HG03060 (cell line): ENCODE data around the gene FBLN5.
A peak's percentile ranks its signal among the peaks of the same experiment; 100 is the strongest.

Experiments
- ATAC-seq: cut with Tn5 transposase; IDR thresholded peaks from one replicate; pipeline ENCODE4 v1.9.1; 2021; ENCODE audit warnings: low read depth, moderate number of reproducible peaks; ENCODE audit not compliant: unreplicated experiment

The FBLN5 gene, protein sequence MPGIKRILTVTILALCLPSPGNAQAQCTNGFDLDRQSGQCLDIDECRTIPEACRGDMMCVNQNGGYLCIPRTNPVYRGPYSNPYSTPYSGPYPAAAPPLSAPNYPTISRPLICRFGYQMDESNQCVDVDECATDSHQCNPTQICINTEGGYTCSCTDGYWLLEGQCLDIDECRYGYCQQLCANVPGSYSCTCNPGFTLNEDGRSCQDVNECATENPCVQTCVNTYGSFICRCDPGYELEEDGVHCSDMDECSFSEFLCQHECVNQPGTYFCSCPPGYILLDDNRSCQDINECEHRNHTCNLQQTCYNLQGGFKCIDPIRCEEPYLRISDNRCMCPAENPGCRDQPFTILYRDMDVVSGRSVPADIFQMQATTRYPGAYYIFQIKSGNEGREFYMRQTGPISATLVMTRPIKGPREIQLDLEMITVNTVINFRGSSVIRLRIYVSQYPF

DNA sequence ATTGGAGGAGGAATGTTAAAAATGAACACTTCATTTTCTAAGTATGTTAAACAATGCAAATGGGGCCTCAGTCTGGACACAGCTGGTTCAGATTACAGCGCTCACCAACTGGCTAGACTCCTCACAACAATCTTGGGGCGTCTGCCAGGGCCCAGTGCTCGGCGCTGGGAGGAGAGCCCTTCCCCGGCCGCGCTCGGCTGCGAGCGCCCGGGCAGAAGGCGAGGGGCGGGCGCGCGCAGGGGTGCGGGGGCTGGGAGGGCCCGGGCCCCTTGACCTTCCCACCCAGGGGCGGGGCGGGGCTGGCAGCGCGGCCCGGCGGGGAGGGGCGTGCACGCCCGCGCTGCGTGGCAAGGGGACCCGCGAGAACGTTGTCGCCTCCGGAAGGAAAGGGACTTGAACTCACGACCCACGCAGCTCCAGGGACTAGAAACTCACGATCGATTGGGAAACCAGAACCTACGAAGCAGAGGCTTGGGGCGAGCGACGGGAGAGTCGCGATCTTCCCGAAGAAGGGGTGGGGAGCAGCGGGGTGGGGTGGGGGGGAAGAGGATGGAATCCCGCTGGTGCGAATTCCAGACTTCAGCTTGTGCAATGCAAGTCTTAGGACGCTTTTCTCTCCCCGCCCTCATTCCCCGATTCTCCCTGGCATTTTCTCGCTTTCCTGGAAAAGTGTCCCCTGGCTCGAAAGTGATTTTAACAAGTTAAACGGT is at the start of gene FBLN5:
FBLN5 (minus strand) TSS at position 220 of the 710 bp plus-strand sequence. CDS start 465 bp downstream, outside the sequence.
- no peak for ATAC-seq

DNA sequence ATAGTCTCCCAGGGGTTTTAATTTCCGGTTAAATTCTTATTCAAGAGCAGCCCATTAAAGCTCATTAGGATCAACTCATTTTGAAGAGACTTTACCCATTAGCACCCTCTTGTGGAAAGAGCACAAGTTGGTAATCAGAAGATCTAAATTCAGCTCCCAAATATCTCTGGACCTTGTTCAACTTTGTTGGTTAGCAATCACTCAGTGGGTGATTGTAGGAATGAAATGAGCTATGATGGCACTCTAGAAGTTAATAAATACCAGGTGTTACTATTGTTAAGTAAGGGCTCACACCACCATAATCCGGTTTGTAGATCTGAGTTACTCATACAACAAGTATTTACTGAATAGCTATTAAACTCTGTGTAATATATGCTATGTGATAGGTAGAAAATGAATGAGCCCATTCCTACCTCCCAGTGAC is 49.5 kb upstream of the FBLN5 start:
- no peak for ATAC-seq

DNA sequence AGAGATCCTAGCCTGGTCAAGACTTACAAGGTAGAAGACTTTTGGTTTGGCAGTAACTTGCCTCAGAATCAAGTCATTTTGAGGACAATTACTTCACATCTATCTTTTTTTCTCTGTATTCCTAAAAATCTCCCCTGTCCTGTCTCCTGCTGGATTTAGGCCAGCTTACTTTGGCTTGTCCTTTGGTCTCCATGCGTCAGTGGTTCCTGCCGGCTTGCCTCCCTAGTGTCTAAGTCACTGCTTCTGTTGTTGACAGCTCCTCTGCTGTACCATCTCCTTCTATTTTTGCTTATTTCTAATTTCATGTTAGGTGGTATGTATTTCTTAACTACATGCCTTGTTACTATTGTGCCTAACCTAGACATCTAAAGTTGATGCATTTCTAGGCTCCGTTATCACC is 39.7 kb upstream of the FBLN5 start:
- ATAC-seq: no peak

DNA sequence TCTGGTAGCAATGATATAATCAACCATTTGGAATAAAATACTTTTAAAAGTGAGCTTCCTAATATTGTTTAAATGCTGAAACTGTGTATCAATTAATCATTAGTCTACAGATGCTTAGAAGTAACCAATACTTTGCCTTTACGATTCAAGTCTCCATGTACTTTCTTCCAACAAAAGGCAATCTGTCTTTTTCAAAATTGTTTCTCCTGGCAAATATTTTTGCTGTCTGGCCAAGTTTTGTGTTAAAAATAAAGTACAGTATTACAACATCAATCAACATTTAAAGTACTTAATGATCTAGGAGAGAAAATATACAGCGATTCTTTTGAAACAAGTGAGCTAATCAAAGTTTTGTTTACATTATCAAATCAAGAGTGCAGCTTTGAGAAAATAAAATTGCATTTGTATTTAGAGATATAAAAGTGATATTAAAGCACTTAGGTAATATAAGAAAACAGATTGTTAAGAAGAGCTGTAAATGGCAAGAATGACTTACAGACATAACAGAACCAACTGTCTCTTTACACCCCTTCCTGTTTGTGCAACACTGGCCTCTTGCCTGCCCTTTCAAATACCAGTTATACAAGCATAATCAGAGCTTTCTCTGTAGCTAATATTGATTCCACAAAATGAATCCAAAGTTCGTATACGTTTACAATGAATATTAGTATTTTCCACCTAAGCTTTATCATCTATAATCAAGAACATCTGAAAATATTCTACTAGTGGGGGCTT is 38.2 kb upstream of the FBLN5 start:
- no peak for ATAC-seq

DNA sequence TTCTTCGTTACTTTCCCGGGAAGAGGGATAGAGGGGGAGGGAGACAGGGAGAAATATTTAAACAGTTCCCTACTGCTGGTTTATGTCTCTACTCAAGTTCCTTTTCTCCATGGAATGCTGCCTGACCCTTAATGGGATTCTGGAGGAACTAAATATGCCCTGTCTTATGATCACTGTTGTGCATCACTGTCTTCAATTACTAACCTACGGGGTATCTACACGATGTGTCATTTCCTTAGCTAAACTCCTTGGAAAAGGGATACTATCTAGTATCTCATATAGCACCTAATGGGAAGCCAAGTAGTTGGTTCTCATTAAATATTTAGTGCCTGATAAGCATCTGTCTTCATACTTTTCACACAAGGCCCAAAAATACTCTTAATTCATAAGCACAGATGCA is 37.5 kb upstream of the FBLN5 start:
- no peak for ATAC-seq

DNA sequence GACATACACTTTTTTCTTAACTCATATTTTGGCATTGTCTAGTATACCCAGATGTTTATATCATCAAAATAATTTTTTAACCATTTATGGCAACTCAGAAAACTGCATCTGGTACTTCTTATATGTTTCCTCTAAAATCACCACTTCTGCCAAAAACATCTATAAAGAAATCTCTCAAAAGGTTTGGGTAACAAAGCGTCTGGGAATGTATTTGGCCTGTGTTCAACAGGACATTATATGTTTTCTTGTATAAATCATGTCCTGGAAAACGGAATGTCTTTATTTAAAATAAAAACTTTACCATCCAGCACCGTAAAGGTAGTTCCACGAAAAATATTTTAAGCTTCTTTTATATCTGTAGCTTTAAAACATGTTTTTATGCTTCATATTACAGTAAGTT is 36.1 kb upstream of the FBLN5 start:
- no peak for ATAC-seq

DNA sequence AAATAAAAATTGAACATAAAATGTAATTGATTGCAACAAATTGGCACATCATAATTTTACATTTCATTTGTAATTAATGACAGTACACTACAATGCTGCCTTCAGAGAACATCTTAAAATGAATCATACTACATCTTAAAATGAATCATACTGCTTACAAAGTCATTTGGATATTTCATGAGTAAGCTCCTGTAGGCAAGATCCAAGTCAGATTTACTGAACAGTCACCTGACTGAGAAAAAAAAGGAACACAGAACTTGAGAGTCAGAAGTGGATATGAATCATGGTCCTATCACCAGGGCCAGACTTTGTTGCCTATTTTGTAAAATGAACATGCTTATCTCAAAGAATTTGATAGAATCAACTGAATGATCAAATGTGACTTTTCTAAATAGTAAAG is 32.7 kb upstream of the FBLN5 start:
- ATAC-seq: peak; percentile 81

DNA sequence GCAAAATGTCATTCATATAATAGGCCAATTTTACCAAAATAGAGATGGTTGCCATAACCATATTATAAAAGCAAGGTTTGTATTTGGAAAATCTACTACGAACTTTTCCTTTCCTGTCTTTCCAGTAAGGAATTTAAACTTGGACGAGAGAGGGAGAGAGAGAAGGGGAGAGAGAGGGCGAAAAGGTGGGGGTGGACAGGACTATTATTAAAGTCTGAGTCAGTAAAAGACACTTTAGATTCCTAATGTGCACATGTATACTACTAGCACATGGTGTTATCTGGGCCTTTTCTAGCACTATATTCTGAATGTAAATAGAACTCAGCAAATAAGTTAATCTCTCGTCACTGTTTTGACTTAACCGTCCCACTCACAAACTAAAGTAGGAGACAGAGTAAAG is 30.4 kb upstream of the FBLN5 start:
- no peak for ATAC-seq

DNA sequence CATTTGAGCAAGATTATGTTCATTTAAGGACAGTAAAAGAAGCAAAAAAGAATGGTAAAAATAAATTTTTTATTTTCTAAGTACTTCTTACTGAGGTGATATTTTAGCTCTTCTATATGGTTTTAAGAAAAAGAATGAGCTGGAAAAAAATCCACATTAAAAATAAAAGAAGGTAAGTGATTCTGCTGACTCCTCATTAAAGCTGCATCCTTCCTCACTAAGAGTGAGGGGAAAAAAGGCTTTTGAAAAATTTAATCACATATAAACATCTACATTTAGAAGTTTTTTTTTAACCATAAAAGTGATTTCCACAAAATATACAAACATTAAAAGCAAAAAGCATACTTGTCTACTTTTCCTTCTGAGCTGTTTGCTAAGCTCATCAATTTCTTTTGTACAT is 28.3 kb upstream of the FBLN5 start:
- no peak for ATAC-seq

DNA sequence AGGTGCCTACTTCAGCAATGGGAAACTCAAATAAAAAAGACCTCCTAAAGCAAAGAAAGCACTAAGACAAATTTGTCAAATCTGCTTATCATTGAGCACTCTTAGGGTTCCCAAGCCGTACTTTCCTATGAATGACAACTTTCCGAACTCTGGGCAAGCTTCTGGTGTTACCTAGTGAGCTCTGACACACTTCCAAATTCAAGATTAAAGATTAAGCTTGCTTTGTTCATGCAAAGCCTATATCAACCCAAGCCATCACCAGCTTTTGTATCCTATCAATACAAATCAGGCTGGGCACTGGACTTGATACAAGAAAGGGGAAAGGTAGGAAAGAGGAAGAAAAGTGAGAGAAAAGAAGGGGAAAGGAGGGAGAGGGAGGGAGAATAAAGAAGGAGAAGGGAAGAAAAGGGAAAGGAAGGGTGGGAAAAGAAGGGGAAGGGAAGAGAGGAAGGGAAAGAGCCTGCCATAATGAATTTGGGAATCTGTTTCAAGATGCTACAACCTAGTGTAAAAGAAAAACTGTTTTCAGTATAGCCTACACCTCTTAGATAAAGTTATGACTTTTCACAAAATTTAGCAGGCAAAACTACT is 23.8 kb upstream of the FBLN5 start:
- no peak for ATAC-seq

DNA sequence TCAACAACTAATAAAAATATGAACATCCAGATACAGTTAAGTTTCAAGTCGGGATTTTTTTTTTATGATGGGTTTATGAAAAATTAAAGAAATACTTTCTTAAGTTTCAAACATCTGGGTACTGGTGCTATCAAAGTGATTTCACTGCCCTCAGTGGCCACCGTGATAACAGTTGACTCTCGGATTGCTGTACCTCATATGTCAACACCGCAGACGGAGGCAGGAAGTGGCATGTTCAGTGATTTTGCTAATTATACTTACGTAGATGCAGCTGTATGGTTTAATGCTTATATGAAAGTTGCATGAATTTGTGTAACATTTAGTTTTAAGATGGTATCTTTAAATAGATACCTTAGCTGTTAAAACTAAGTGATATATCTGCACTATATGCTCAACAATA is 20.8 kb upstream of the FBLN5 start:
- no peak for ATAC-seq

DNA sequence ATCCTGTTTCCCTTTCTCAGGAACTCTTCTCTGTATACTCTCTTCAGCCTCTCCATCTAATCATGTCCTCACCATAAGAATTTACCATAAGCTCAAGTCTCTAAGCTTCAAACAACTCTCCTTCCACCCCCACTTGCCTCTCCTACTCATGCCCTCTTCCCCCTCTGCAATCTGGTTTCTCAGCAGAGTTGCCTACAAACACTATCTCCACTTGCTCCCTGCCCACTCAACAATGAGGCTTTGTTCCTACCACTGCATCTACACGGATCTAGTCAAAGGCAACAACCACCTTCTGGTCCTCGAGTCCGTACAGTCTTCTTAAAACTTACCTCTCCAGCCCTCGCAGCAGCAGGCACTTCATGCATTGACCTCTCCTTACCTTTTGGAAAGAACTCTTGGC is 17.2 kb upstream of the FBLN5 start:
- no peak for ATAC-seq

DNA sequence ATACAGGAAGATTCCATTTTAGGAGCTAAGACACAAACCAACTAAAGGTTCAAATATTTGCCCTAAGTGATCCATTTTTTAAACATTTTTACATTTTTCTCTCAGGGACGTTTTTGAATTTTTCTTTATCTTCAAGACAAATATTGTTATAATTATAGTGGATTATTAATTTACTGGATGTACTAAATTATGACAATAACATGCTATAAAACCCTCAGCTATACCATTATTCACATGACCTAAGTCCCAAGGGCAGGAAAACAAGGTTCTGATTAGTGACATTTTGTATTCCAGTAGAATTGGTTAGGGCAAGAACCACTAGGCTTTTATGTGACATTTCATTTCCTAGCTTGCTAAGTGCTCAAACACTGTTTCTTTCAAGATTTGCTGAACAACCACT is 16.5 kb upstream of the FBLN5 start:
- no peak for ATAC-seq

DNA sequence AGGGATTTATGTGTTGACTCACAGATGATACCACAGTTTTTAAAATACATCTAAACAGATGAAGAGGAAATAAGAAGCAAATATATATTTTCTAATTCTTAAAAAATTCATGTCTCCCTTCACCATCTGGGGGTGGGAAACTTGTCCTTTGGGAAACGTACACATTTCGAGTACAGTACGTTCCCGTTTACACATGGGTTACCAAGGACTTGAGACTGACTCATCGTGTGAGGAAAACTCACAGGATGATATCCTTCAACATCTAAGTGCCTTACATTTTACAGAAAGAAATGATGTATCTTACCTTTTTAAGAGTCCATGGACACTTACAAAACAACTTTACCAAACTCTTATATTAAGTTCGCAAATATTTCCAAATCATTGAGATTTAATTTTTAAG is 16.0 kb upstream of the FBLN5 start:
- no peak for ATAC-seq

DNA sequence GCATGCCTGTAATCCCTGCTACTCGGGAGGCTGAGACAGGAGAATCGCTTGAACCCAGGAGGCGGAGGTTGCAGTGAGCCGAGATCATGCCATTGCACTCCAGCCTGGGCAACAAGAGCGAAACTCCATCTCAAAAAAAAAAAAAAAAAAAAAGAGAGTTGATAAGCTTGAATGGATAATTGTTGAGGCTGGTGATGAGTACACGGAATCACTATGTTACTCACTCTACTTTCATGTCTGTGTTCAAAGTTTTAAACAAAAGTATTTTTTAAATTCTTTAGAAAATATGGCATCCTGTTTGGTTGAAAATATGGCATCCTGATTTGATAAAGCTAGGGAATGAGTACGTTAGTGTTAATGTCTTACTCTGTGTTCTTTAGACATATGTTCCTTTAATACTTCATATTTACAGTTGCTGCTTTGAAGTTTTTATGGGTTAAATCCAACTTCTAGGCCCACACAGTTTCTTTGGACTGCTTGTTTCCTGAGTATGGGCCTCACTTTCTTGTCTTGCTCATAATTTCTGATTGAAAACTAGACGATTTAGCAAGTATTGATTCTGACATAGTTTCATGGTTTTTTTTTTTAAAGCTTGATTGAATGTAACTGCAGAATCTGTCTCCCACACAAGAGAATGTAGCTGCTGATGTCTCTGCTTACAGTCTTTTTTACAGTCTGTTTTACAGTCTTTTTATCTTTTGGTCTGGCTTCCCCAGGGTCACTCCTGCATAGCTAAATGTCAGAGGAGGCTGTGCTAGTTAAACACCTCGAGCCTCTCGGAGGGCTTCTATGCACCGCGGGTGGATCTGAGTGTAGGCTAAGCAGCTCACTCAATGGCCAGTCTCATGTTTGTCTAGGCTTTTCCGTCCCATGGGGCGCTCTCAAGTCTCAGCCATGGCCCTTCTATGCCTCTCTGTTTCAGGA is 14.1 kb upstream of the FBLN5 start:
- ATAC-seq: no peak

DNA sequence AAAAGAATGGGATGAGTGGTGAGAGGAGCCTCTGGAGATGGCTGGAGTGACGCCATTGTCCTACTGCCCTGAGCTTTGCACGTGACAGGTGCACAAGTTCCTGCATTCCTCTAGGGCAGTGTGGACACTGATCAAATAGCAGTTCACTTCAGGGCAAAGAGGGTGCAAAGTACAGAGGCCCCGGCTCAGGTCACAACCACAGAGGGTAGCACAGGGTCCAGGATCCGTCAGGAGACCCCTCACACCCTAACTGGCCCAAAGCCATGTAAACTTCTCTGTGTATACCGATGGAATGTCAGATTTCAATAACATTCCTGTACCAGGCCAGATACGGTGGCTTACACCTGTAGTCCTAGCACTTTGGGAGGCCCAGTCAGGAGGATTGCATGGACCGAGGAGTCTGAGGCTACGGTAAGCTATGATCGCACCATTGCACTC is 10.4 kb upstream of the FBLN5 start:
- no peak for ATAC-seq

DNA sequence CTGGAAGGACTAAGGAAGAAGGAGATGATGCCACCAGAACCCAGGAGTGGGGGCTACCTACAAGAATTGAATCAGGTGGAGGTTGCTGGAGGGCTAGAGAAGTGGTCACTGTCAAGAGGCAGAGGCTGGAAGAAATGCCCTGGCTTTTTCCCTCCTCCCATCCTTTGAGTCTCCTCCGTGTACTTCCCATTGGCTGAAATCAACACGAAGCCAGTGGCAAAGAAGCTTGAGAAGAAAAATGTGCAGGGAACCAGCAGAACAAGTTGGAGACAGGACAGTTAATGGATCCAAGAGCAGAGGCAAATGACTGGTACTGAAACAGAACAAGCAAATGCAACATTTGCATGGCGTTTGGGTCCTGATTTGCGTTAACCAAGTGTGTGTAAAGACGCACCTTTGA is 9.1 kb upstream of the FBLN5 start:
- no peak for ATAC-seq

DNA sequence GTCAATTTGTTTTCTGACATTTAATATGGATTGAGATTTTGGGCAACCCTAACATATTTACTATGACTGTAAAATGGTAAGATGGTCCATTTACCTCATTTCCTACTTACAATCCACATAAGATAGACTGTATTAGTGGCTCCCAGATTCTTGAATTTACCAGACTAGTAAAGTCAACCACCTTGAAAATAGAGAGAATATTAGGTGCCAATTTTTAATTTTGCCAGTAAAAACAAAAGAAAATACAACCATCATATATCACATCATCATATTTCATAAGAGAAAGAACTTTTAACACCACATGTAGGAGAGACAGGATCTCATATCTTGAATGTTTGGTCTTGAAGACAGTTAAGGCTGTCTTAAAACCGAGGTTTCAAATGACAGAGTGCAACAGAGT is 7.7 kb upstream of the FBLN5 start:
- ATAC-seq: no peak

DNA sequence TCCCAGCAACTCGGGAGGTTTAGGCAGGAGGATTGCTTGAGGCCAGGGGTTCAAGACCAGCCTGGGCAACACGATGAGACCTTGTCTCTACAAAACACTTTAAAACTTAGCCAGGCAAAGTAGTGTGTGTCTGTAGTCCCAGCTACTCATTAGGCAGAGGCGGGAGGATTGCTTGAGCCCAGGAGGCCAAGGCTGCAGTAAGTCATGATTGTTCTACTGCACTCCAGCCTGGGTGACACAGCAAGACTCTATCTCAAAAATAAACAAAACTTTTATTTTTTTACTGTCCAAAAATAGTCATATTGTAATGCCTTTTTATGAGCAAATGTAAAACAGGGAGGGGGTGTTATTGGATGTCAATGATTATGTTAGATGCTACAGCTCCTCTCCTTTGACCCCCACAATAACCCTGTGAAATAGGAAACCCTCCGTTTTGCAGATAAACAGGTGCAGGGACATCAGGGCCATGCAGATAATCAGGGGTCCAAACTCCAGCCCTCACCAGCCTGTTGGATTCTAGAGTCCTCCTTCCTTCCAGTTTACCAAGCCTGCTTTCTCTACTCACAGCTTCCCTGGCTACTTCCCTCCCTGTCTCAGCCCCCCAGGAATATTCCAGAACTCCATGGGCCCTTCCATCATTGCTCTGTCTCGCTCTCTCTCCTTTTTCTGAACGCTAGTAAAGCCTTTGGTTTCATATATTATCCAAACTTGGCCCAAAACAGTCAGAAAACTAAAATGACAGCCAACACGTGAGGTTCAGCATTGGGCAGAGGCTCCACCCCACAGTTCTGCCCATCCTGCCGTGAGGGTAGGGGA is 5.9 kb upstream of the FBLN5 start:
- ATAC-seq: no peak
